Esophagus squamous epithelium (tissue), 4 donors: ENCODE measurements around the gene COL5A2.

Experiments used
- CTCF ChIP-seq, 6 experiments: fragments of 450-650 bp in 4 of 6; fragments of 200-600 bp in 2 of 6; sonication (generic) in 2 of 6; IDR thresholded peaks; one replicate each; pipeline ENCODE4 v1.5.1; 2016 to 2019; ENCODE audit warnings: antibody characterized with exemption in 6 of 6, mild to moderate bottlenecking in 4 of 6, moderate library complexity in 4 of 6
- POLR2A ChIP-seq, 4 donors: fragments of 450-650 bp; IDR thresholded peaks; one replicate each; pipeline ENCODE4 v1.6.1; 2017; ENCODE audit warnings: antibody characterized with exemption in 4 of 4, mild to moderate bottlenecking in 4 of 4, moderate library complexity in 3 of 4

- TF ChIP-seq CTCF (IDR thresholded peaks at IDR 0.05) (no peak), POLR2A (IDR thresholded peaks at IDR 0.05) (no peak)
Measured at GRCh38 chr2:189163889-189164288, 15.7 kb downstream of the COL5A2 start.
